ENCODE results near the gene CGNL1. TPM values are rescaled to one million over a fixed set of nuclear protein-coding genes. Genes with fewer than 3 reads are reported as not detected.

Gene CGNL1
- polyA plus RNA-seq, 2 donors: 6.7 to 16.8 TPM

GRCh38 chr15:57494581-57494980 is 118.3 kb downstream of the CGNL1 start:
- H3K4me3 ChIP-seq (ENCODE audit: low read depth in 1 of 2, low read length in 2 of 2): no peak overlapping the region
- WGBS, 2 donors: 67 to 80% methylated on average over 4 of the region's 4 CpGs
- H3K4me1 ChIP-seq (ENCODE audit: control insufficient read depth in 2 of 2, insufficient read depth in 2 of 2, low read length in 1 of 2): peaks cover 6 to 8% of the 10 kb centered on the region in 2 donors
- no peaks in the 10 kb centered on the region for H3K27me3 ChIP-seq (ENCODE audit: control insufficient read depth in 1 of 2, insufficient read depth in 2 of 2, low read length in 2 of 2)
- H3K36me3 ChIP-seq (ENCODE audit: control insufficient read depth in 2 of 2, insufficient read depth in 2 of 2, low read length in 1 of 2): no peaks in the 10 kb centered on the region
- H3K27ac ChIP-seq (ENCODE audit: low read depth in 2 of 2, low read length in 1 of 2): no peak overlapping the region
- H3K9me3 ChIP-seq (ENCODE audit: control insufficient read depth in 2 of 2, insufficient read depth in 1 of 2, low read depth in 1 of 2, low read length in 1 of 2): no peaks in the 10 kb centered on the region

GRCh38 chr15:57495041-57495440 is 118.7 kb downstream of the CGNL1 start:
- Histone ChIP-seq H3K36me3 (ENCODE audit: control insufficient read depth in 2 of 2, insufficient read depth in 2 of 2, low read length in 1 of 2) (no peaks in the 10 kb centered on the region), H3K27ac (ENCODE audit: low read depth in 2 of 2, low read length in 1 of 2) (no peak overlapping the region), H3K27me3 (ENCODE audit: control insufficient read depth in 1 of 2, insufficient read depth in 2 of 2, low read length in 2 of 2) (no peaks in the 10 kb centered on the region), H3K4me1 (ENCODE audit: control insufficient read depth in 2 of 2, insufficient read depth in 2 of 2, low read length in 1 of 2) (peaks cover 6 to 8% of the 10 kb centered on the region in 2 donors), H3K9me3 (ENCODE audit: control insufficient read depth in 2 of 2, insufficient read depth in 1 of 2, low read depth in 1 of 2, low read length in 1 of 2) (no peaks in the 10 kb centered on the region), H3K4me3 (ENCODE audit: low read depth in 1 of 2, low read length in 2 of 2) (no peak overlapping the region)
- WGBS, 2 donors: 57 to 64% methylated on average over 2 of the region's 2 CpGs

- H3K27me3 ChIP-seq (ENCODE audit: control insufficient read depth in 1 of 2, insufficient read depth in 2 of 2, low read length in 2 of 2): no peaks in the 10 kb centered on the region
- H3K9me3 ChIP-seq (ENCODE audit: control insufficient read depth in 2 of 2, insufficient read depth in 1 of 2, low read depth in 1 of 2, low read length in 1 of 2): no peaks in the 10 kb centered on the region
- no peak overlapping the region for H3K27ac ChIP-seq (ENCODE audit: low read depth in 2 of 2, low read length in 1 of 2)
- H3K4me3 ChIP-seq (ENCODE audit: low read depth in 1 of 2, low read length in 2 of 2): no peak overlapping the region
- H3K36me3 ChIP-seq (ENCODE audit: control insufficient read depth in 2 of 2, insufficient read depth in 2 of 2, low read length in 1 of 2): no peaks in the 10 kb centered on the region
- peaks cover 6 to 8% of the 10 kb centered on the region in 2 donors for H3K4me1 ChIP-seq (ENCODE audit: control insufficient read depth in 2 of 2, insufficient read depth in 2 of 2, low read length in 1 of 2)
- WGBS, 2 donors: 82 to 92% methylated on average over 2 of the region's 2 CpGs
Measured at GRCh38 chr15:57495554-57496165, 119.4 kb downstream of the CGNL1 start.

- no peaks in the 10 kb centered on the region for H3K36me3 ChIP-seq (ENCODE audit: control insufficient read depth in 2 of 2, insufficient read depth in 2 of 2, low read length in 1 of 2)
- H3K4me1 ChIP-seq (ENCODE audit: control insufficient read depth in 2 of 2, insufficient read depth in 2 of 2, low read length in 1 of 2): peaks cover 6 to 12% of the 10 kb centered on the region in 2 donors
- H3K4me3 ChIP-seq (ENCODE audit: low read depth in 1 of 2, low read length in 2 of 2): no peak overlapping the region
- H3K27me3 ChIP-seq (ENCODE audit: control insufficient read depth in 1 of 2, insufficient read depth in 2 of 2, low read length in 2 of 2): no peaks in the 10 kb centered on the region
- H3K27ac ChIP-seq (ENCODE audit: low read depth in 2 of 2, low read length in 1 of 2): peak overlapping the region in 1 of 2 donors; percentile 3
- H3K9me3 ChIP-seq (ENCODE audit: control insufficient read depth in 2 of 2, insufficient read depth in 1 of 2, low read depth in 1 of 2, low read length in 1 of 2): no peaks in the 10 kb centered on the region
- 100% methylated on average over 1 of the region's 1 CpG for WGBS, 2 donors
Measured at GRCh38 chr15:57496594-57496945, 120.3 kb downstream of the CGNL1 start.

GRCh38 chr15:57496946-57497869 is 120.9 kb downstream of the CGNL1 start:
- Histone ChIP-seq H3K36me3 (ENCODE audit: control insufficient read depth in 2 of 2, insufficient read depth in 2 of 2, low read length in 1 of 2) (no peaks in the 10 kb centered on the region), H3K9me3 (ENCODE audit: control insufficient read depth in 2 of 2, insufficient read depth in 1 of 2, low read depth in 1 of 2, low read length in 1 of 2) (no peaks in the 10 kb centered on the region), H3K27ac (ENCODE audit: low read depth in 2 of 2, low read length in 1 of 2) (peak overlapping the region in 1 of 2 donors; percentile 17), H3K27me3 (ENCODE audit: control insufficient read depth in 1 of 2, insufficient read depth in 2 of 2, low read length in 2 of 2) (no peaks in the 10 kb centered on the region), H3K4me1 (ENCODE audit: control insufficient read depth in 2 of 2, insufficient read depth in 2 of 2, low read length in 1 of 2) (peaks cover 6 to 14% of the 10 kb centered on the region in 2 donors), H3K4me3 (ENCODE audit: low read depth in 1 of 2, low read length in 2 of 2) (no peak overlapping the region)
- WGBS, 2 donors: 71 to 74% methylated on average over 15 of the region's 15 CpGs

- Histone ChIP-seq H3K9me3 (ENCODE audit: control insufficient read depth in 2 of 2, insufficient read depth in 1 of 2, low read depth in 1 of 2, low read length in 1 of 2) (no peaks in the 10 kb centered on the region), H3K36me3 (ENCODE audit: control insufficient read depth in 2 of 2, insufficient read depth in 2 of 2, low read length in 1 of 2) (no peaks in the 10 kb centered on the region), H3K4me1 (ENCODE audit: control insufficient read depth in 2 of 2, insufficient read depth in 2 of 2, low read length in 1 of 2) (peaks cover 7 to 30% of the 10 kb centered on the region in 2 donors), H3K27me3 (ENCODE audit: control insufficient read depth in 1 of 2, insufficient read depth in 2 of 2, low read length in 2 of 2) (no peaks in the 10 kb centered on the region), H3K4me3 (ENCODE audit: low read depth in 1 of 2, low read length in 2 of 2) (no peak overlapping the region), H3K27ac (ENCODE audit: low read depth in 2 of 2, low read length in 1 of 2) (no peak overlapping the region)
- 79 to 82% methylated on average over 10 of the region's 10 CpGs for WGBS, 2 donors
Measured at GRCh38 chr15:57500256-57500655, 124.0 kb downstream of the CGNL1 start.

- WGBS, 2 donors: 59 to 60% methylated on average over 6 of the region's 6 CpGs
- H3K4me1 ChIP-seq (ENCODE audit: control insufficient read depth in 2 of 2, insufficient read depth in 2 of 2, low read length in 1 of 2): peaks cover 7 to 33% of the 10 kb centered on the region in 2 donors
Measured at GRCh38 chr15:57500979-57501576, 124.8 kb downstream of the CGNL1 start.

GRCh38 chr15:57502116-57502515 is 125.8 kb downstream of the CGNL1 start:
- Histone ChIP-seq H3K27me3 (ENCODE audit: control insufficient read depth in 1 of 2, insufficient read depth in 2 of 2, low read length in 2 of 2) (no peaks in the 10 kb centered on the region), H3K4me1 (ENCODE audit: control insufficient read depth in 2 of 2, insufficient read depth in 2 of 2, low read length in 1 of 2) (peaks cover 2 to 30% of the 10 kb centered on the region in 2 donors), H3K27ac (ENCODE audit: low read depth in 2 of 2, low read length in 1 of 2) (no peak overlapping the region), H3K4me3 (ENCODE audit: low read depth in 1 of 2, low read length in 2 of 2) (no peak overlapping the region), H3K9me3 (ENCODE audit: control insufficient read depth in 2 of 2, insufficient read depth in 1 of 2, low read depth in 1 of 2, low read length in 1 of 2) (no peaks in the 10 kb centered on the region), H3K36me3 (ENCODE audit: control insufficient read depth in 2 of 2, insufficient read depth in 2 of 2, low read length in 1 of 2) (no peaks in the 10 kb centered on the region)
- WGBS, 2 donors: 59 to 61% methylated on average over 2 of the region's 2 CpGs

More at GRCh38 chr15:57500979-57501576, 124.8 kb downstream of the CGNL1 start:
- no peak overlapping the region for H3K4me3 ChIP-seq (ENCODE audit: low read depth in 1 of 2, low read length in 2 of 2)
- H3K36me3 ChIP-seq (ENCODE audit: control insufficient read depth in 2 of 2, insufficient read depth in 2 of 2, low read length in 1 of 2): no peaks in the 10 kb centered on the region
- no peaks in the 10 kb centered on the region for H3K27me3 ChIP-seq (ENCODE audit: control insufficient read depth in 1 of 2, insufficient read depth in 2 of 2, low read length in 2 of 2)
- peak overlapping the region in 1 of 2 donors; percentile 4 for H3K27ac ChIP-seq (ENCODE audit: low read depth in 2 of 2, low read length in 1 of 2)
- no peaks in the 10 kb centered on the region for H3K9me3 ChIP-seq (ENCODE audit: control insufficient read depth in 2 of 2, insufficient read depth in 1 of 2, low read depth in 1 of 2, low read length in 1 of 2)

GRCh38 chr15:57503051-57503702 is 126.9 kb downstream of the CGNL1 start:
- Histone ChIP-seq H3K9me3 (ENCODE audit: control insufficient read depth in 2 of 2, insufficient read depth in 1 of 2, low read depth in 1 of 2, low read length in 1 of 2) (no peaks in the 10 kb centered on the region), H3K27me3 (ENCODE audit: control insufficient read depth in 1 of 2, insufficient read depth in 2 of 2, low read length in 2 of 2) (no peaks in the 10 kb centered on the region), H3K27ac (ENCODE audit: low read depth in 2 of 2, low read length in 1 of 2) (peak overlapping the region; percentile 41 to 76), H3K4me3 (ENCODE audit: low read depth in 1 of 2, low read length in 2 of 2) (no peak overlapping the region), H3K36me3 (ENCODE audit: control insufficient read depth in 2 of 2, insufficient read depth in 2 of 2, low read length in 1 of 2) (no peaks in the 10 kb centered on the region), H3K4me1 (ENCODE audit: control insufficient read depth in 2 of 2, insufficient read depth in 2 of 2, low read length in 1 of 2) (peaks cover 2 to 25% of the 10 kb centered on the region in 2 donors)
- 83 to 91% methylated on average over 6 of the region's 6 CpGs for WGBS, 2 donors

Data from esophagus (tissue), 2 donors.